Ectodermal cell (in vitro differentiated cells): ENCODE measurements around the gene MS4A14.

Experiments
- H3K27ac ChIP-seq: 2 replicates; pipeline ENCODE4 v1.7.0; 2013; ENCODE audit warnings: mild to moderate bottlenecking, low read depth, low read length; ENCODE audit not compliant: insufficient read depth, poor library complexity, severe bottlenecking
- H3K27me3 ChIP-seq: 2 replicates; pipeline ENCODE4 v1.7.0; 2013; ENCODE audit warnings: mild to moderate bottlenecking, low read length; ENCODE audit not compliant: insufficient read depth, control insufficient read depth, poor library complexity, severe bottlenecking
- H3K36me3 ChIP-seq: one replicate; pipeline ENCODE4 v1.7.0; 2013; ENCODE audit warnings: low read length; ENCODE audit not compliant: control insufficient read depth, insufficient read depth
- H3K4me1 ChIP-seq: one replicate; pipeline ENCODE4 v1.7.0; 2013; ENCODE audit warnings: low read length; ENCODE audit not compliant: control insufficient read depth, insufficient read depth
- H3K4me3 ChIP-seq: 2 replicates; pipeline ENCODE4 v1.7.0; 2013; ENCODE audit warnings: low read depth, low read length, control low read depth; ENCODE audit not compliant: insufficient read depth
- H3K9me3 ChIP-seq: 2 replicates; pipeline ENCODE4 v1.7.0; 2013; ENCODE audit warnings: mild to moderate bottlenecking, low read length, moderate library complexity; ENCODE audit not compliant: control insufficient read depth
- WGBS, 2 experiments: methylation state at CpG; one replicate each; pipeline ENCODE4 v1.1.7; 2013; ENCODE audit warnings: missing lambda C conversion rate in 2 of 2; 5-methylcytosine and 5-hydroxymethylcytosine counted together

The MS4A14 gene

DNA sequence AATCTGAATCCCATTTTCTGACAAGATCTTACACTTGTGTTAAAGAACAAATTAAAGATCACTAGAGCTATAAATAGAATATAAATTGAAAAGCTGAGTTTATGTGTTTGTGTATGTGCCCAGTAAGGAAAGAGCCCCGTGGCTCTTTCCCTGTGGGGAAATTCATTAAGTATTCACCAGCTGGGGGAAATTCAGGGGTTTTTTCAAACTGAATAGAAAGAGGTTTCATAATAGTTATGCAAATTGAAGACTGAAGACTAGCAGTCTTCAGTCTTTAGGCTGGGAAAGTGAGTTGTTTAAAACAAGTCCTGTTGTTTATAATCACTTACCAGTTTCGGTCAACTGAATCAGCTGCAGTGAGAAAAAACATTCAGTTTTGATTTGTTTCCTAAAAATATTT lies 29.2 kb upstream of the MS4A14 start:
- WGBS, 2 experiments = 68 to 71% methylated on average over 2 of the region's 2 CpGs
- Histone ChIP-seq H3K27ac (no peak overlapping the region), H3K4me1 (no peaks in the 10 kb centered on the region), H3K27me3 (no peaks in the 10 kb centered on the region), H3K36me3 (no peaks in the 10 kb centered on the region), H3K4me3 (no peak overlapping the region), H3K9me3 (no peaks in the 10 kb centered on the region)

DNA sequence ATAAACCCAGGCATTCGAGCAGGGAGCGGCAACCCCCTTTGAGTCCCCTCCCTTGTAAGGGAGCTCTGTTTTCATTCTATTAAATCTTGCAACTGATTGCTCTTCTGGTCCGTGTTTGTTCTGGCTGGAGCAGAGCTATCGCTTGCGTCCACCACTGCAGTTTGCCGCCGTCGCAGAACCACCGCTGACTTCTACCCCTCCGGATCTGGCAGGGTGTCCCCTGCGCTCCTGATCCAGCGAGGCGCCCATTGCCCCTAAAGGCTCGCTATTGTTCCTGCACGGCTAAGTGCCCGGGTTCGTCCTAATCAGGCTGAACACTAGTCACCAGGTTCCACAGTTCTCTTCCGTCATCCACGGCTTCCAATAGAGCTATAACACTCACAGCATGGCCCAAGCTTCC lies 28.4 kb upstream of the MS4A14 start:
- Histone ChIP-seq H3K4me1 (no peaks in the 10 kb centered on the region), H3K27ac (no peak overlapping the region), H3K27me3 (no peaks in the 10 kb centered on the region), H3K36me3 (no peaks in the 10 kb centered on the region), H3K4me3 (no peak overlapping the region), H3K9me3 (no peaks in the 10 kb centered on the region)
- 95% methylated on average over 19 of the region's 19 CpGs for WGBS, 2 experiments

DNA sequence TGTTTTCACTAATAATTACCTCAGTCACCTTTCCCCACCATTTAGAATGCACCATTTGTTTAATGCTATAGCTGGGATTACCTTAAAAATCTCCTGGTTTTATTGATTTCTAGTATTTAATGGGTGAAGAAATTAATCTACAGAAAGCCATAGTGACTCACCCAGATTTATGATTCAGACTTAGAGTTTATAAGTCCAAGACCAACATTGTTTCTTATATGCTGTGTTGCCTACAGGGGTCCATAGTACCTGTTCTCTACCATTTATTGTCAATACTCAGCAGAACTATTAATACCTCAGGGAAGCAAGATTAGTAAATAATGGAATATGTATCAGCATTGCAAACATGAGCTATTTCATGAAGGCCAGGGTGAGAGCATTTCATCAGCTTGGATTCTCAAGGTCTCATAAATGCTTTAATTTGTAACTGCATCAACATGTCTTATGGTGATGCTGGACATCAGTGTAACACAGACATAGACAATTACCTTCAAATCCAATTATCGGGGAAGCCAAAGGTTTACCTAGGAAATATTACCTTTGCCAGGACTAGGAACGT lies 25.9 kb upstream of the MS4A14 start:
- Histone ChIP-seq H3K36me3 (no peaks in the 10 kb centered on the region), H3K4me1 (no peaks in the 10 kb centered on the region), H3K4me3 (no peak overlapping the region), H3K27me3 (no peaks in the 10 kb centered on the region), H3K27ac (no peak overlapping the region), H3K9me3 (no peaks in the 10 kb centered on the region)
- WGBS, 2 experiments = 90 to 95% methylated on average over 2 of the region's 2 CpGs

DNA sequence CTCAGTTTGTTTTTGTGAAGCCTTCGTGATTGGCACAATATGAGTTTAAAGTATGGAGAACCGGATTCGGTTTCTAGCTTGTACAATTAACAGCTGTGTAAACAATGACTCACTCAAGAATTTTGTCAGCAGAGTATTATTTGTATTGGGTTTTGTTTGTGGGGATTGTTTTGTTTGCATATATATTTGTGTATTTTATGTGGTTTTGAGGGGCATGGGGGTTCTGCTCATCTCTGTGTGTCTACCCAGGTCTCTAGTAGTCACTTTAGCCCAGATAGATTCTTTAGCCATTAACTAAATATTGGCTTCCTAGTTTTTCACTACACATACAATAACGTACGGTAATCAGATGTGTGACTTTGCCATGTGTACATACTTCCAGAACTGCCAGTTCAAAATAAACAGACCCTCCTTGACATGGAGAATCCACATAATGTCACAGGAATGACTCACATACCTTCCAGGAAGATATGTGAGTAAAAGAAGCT lies 25.4 kb upstream of the MS4A14 start:
- Histone ChIP-seq H3K36me3 (no peaks in the 10 kb centered on the region), H3K27ac (no peak overlapping the region), H3K9me3 (no peaks in the 10 kb centered on the region), H3K4me3 (no peak overlapping the region), H3K27me3 (no peaks in the 10 kb centered on the region), H3K4me1 (no peaks in the 10 kb centered on the region)
- WGBS, 2 experiments = 93 to 95% methylated on average over 5 of the region's 5 CpGs

DNA sequence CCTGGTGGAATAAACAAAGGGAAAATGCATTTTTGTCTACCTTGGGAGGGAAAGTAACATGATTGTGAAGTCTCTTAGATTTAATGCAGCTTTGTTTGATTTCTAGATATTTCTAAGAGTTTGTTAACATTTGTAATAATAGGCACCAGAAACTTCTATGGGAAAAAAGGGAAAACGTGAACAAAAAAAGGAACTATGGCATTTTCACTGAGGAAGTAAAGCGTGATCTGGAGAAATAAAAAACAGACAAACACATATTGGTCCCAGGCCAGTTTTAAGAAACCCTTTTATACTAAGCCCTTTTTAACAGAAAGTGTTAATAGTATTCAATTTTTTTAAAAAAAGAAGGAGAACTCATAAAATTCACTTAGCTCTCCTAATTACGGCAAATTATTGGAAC lies 24.9 kb upstream of the MS4A14 start:
- 94 to 96% methylated on average over 2 to 3 of the region's 3 CpGs for WGBS, 2 experiments
- no peaks in the 10 kb centered on the region for H3K4me1 ChIP-seq
- H3K9me3 ChIP-seq = no peaks in the 10 kb centered on the region
- H3K36me3 ChIP-seq = no peaks in the 10 kb centered on the region
- H3K27me3 ChIP-seq = no peaks in the 10 kb centered on the region
- no peak overlapping the region for H3K27ac ChIP-seq
- no peak overlapping the region for H3K4me3 ChIP-seq

DNA sequence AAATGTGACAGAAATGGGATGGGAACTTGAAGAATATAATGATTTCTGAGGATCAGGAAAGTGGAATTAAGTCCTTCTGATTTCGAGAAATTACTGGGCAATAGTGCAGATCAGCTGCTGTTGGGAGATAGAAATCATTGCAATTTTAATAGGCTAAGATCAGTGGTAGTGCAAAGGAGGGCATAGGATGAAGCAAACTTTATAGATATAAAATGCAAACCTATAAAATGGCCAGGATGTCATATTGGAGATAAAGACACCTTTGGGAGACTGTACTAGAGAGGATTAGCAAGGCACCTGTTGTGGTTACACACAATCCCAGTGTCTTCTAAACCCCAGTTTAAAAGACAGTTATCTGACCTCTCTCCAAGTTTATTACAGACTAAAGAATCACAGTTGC lies 24.4 kb upstream of the MS4A14 start:
- Histone ChIP-seq H3K9me3 (no peaks in the 10 kb centered on the region), H3K4me1 (no peaks in the 10 kb centered on the region), H3K4me3 (no peak overlapping the region), H3K36me3 (no peaks in the 10 kb centered on the region), H3K27me3 (no peaks in the 10 kb centered on the region), H3K27ac (no peak overlapping the region)
- WGBS, 2 experiments = 87 to 92% methylated on average over 1 of the region's 1 CpG

DNA sequence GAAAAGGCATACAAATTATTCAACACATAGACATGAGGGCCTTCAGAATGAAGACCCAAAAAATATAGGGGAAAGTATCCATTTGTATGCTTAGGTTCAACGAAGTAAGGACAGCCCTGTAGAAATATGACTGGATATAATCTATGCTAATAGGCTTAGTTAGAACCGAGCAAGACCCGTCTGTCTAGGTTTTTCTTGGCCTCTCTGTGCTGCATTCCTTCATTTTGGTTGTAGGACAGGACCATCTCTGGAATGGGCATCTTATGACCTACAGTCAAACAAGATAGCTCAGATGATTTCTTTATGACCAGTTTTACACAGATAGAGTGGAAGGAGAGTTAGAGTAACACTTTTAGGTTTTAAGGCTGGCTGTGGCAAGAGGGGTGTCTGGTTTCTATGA lies 23.5 kb upstream of the MS4A14 start:
- Histone ChIP-seq H3K9me3 (no peaks in the 10 kb centered on the region), H3K27me3 (no peaks in the 10 kb centered on the region), H3K36me3 (no peaks in the 10 kb centered on the region), H3K27ac (no peak overlapping the region), H3K4me3 (no peak overlapping the region), H3K4me1 (no peaks in the 10 kb centered on the region)
- 95 to 96% methylated on average over 3 of the region's 3 CpGs for WGBS, 2 experiments

DNA sequence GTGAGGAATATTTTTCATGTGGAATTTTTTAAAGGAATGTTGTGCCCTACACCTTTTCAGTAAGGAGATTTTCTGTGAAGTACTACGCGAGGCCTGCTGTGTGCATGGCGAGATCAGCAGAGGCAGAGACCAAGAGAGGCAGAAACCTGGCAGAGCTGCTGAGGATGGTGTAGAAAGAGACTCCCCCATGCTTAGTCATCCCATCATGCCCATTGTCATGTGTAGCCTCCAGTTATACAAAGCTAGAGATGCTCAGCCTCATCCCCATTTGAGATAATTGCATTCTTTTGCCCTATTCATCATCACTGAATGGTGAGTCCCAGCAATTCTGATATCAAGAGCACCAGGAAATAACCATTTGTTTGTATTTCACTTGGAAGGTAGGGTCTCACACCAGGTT lies 20.9 kb upstream of the MS4A14 start:
- H3K36me3 ChIP-seq = no peaks in the 10 kb centered on the region
- H3K27me3 ChIP-seq = no peaks in the 10 kb centered on the region
- no peaks in the 10 kb centered on the region for H3K9me3 ChIP-seq
- no peak overlapping the region for H3K4me3 ChIP-seq
- no peak overlapping the region for H3K27ac ChIP-seq
- no peaks in the 10 kb centered on the region for H3K4me1 ChIP-seq
- 92 to 95% methylated on average over 3 of the region's 3 CpGs for WGBS, 2 experiments

DNA sequence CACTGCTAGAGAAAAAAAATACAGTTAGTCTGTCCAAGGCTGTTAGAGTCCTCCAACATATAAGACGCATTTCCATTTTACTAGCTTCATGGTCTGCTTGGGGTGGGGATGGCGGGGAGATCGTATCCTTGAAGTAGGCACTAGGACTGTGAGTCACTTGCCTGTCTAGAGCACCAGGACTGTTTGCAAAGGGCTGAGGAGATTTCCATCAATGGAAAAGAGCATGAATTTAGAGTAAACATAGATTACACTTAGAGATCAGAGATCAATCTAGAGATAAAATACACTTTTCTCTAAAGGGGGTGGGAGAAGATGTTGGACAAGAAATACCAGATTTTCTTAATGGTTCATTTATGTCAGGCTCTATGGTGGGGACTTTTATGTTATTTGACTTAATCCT lies 19.7 kb upstream of the MS4A14 start:
- no peaks in the 10 kb centered on the region for H3K4me1 ChIP-seq
- 91 to 94% methylated on average over 3 of the region's 3 CpGs for WGBS, 2 experiments
- no peaks in the 10 kb centered on the region for H3K9me3 ChIP-seq
- H3K36me3 ChIP-seq = no peaks in the 10 kb centered on the region
- no peak overlapping the region for H3K4me3 ChIP-seq
- H3K27me3 ChIP-seq = no peaks in the 10 kb centered on the region
- H3K27ac ChIP-seq = no peak overlapping the region

DNA sequence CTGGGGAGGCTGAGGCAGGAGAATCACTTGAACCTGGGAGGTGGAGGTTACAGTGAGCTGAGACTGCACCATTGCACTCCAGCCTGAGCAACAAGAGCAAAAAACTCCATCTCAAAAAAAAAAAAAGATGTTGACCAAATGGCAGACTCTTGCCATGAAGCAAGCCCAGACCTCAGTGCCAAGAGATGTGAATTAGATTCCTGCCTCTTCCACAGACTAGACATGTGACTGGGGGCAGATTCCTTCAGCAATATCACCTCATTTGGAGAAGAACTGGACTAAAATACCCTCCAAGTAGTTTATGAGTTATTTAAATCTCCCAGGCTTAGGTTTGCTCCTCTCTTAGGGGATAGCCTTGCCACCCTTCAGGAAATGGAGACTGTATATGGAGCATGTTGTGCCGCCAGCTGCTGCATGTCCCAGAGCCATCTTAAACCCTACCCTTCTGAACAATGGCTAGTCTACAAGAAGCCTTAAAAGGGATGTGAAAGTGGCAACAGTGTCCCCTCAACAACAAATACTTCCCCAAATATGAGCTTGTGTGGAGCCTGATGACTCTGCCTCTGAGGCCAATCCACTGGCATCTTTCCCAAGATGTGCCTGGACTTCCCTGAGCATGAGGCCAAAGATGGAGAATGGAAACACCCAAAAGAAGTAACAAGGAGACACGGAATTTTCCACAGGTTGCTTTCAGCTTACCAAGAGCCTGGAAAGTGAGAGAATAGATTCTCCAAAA lies 18.7 kb upstream of the MS4A14 start:
- no peak overlapping the region for H3K27ac ChIP-seq
- H3K4me3 ChIP-seq = no peak overlapping the region

More for the DNA sequence above, 18.7 kb upstream of the MS4A14 start:
- WGBS, 2 experiments = 85 to 87% methylated on average over 2 of the region's 2 CpGs
- Histone ChIP-seq H3K9me3 (no peaks in the 10 kb centered on the region), H3K4me1 (no peaks in the 10 kb centered on the region), H3K27me3 (no peaks in the 10 kb centered on the region), H3K36me3 (no peaks in the 10 kb centered on the region)
